GM18508 (cell line): ENCODE measurements around the gene PGA4.
"Not testable (repeated sequence)": the region's sequence is repeated elsewhere in the genome, so short reads cannot be mapped to it uniquely, and the experiment has no call there.

ENCODE experiments used
- ATAC-seq: cut with Tn5 transposase; IDR thresholded peaks from one replicate; pipeline ENCODE4 v1.9.1; 2021; ENCODE audit warnings: moderate number of reproducible peaks; ENCODE audit not compliant: insufficient read depth, unreplicated experiment

The PGA4 gene

DNA sequence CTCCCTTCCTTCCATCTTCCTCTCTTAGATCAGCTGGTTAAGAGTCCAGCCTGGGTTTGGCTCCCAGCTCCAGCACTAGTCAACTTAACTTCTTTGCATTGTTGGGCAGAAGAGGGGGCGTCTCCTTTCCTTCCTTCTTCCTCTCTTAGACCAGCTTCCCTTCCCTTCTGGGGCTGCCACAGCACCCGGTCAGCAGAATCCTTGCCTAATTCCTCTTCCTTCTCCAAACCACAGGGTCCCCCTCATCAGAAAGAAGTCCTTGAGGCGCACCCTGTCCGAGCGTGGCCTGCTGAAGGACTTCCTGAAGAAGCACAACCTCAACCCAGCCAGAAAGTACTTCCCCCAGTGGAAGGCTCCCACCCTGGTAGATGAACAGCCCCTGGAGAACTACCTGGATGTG, 18.3 kb upstream of the PGA4 start:
- not testable (repeated sequence) for ATAC-seq

DNA sequence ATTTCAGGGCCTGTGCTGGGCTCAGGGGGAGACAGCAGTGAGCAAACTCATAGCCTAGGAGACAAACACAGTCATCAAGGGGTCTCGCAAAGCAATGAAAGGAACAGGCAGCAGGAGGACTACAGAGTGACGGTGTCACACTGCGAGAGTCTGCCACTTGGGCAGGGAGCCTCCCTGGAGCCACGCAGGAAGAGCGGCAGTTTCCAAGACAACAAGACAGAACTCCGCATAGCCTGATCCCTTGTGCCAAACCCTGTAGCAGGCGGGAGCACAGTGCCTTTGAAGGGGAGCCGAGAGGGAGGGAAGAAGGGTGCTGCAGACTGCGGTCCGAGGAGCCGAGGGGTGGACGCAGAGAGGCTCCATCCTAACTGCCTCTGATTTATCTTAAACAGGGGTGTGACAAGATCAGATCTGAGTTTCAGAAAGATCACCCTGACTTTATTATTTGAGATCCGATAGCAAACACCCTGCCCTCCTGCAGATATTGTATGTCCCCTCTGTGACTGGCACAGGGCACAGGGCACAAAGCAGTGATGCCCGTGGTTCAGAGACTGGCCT, 17.6 kb upstream of the PGA4 start:
- not testable (repeated sequence) for ATAC-seq

DNA sequence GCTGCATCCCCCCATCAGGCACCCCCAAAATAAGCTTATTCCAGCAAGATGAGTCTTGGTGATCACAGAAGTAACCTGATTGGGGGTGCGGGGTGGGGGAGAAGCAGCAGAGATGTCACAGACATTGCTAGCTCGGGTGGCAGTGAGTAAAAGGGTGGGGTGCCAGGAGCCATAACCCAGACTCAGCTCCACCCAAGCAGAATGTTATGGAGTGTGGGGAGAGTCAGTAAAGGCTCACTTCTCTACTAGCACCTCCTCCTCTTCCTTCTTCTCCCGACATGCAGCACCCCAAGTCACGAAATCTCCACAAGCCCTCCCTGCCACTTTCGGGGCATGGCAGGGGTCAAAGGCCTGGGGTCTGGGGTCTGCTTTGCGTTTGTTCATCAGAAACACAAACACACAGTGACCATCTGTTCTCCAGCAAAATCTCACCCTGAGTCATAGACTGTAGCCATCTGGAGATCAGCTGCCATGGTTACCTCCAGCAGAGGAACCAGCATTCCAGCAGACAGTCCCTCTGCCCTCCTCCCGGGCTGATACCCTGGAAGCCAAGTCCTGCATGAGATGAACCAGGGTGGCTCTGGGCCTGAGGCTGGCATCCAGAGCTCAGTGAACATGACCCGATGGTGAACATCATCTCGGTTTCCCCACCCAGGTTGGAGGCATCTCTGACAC, 14.4 kb upstream of the PGA4 start:
- ATAC-seq: not testable (repeated sequence)

DNA sequence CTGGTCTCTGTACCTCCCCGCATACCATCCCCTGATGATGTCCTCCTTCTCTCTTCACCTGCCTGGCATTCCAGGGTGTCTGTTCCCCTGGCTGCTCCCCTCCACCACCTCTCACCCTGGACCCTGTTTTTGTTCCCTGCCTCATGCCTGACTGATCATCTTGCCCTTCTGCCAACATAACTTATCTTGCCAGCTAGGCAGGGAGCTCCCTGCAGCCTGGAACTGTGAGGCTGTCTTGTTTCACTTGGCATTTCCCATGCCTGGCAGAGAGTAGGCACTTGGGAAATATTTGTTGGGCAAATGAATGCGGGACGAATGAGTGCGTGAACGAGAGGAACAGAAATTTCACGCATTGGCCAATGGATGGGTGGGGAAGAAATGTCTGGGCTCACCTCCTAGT, 11.5 kb upstream of the PGA4 start:
- ATAC-seq: not testable (repeated sequence)

DNA sequence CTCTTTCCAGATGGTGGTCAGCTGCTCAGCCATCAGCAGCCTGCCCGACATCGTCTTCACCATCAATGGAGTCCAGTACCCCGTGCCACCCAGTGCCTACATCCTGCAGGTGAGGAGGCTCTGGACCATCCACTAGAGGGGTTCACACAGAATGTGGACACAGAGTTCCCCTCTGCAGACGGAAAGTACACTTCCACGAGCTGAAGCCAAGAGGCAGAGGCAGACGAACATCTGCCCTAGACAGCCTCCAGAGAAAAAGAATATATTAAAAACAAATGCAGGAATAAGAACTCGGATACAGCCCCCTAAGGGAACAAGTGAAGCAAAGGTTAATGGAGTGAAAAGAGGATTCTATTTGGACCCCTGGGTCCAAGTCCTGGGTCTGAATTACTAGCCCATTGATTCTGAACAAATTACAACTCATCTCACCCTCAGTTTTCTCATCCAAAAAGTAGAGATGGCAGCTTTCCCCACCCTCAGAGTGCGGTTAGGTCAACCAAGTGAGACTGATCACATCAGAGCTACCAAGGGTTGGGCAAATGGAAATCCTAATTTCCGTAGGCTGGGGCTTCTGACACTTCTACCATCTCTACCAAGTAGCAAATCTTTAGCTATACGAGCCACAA, 10.7 kb upstream of the PGA4 start:
- not testable (repeated sequence) for ATAC-seq

DNA sequence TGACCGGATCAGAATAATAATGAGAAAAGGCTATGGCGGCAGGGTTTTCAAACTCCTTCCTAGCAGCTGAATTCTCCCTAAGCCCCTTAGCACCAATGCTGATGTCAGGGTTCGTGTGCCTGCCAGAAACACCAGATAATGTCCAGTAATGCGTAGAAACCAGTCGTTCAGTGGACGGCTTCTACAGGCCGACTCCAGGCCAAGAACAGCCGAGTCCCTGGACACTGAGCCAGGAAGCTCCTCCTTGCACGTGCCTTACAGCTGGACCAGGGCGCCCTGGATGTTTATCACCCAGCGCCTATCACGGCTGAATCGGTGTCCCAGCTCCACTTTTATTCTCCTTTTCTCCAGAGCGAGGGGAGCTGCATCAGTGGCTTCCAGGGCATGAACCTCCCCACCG, 9.9 kb upstream of the PGA4 start:
- not testable (repeated sequence) for ATAC-seq

DNA sequence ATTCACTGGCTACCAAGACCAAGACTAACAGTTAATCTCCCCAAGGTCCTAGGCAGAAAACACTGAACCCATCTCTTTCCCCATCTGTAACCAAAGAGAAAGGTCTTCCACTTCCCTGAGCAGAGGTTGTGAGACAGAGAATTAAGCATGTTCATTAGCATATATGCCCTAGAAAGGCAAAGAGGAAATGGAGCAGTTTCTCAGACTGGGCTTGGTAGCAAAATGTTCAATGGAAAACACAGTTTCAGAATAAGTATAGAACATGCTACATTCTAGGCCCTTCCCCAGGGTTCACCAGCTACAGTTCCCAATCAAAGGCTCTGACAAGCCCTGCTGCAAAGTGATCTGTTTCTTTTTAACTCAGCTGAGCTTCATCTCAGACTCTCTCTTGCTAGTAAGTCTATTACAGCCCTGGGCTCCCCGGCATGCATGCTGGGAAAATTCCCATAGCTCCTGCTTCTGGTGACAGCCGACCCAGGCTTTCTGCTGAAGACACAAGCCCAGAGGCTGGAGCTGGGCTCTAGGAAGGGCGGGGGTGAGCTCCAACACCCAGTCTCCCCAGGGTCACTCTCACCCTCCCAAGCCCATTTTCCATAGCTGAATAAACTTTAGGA, 8.3 kb upstream of the PGA4 start:
- ATAC-seq: not testable (repeated sequence)

DNA sequence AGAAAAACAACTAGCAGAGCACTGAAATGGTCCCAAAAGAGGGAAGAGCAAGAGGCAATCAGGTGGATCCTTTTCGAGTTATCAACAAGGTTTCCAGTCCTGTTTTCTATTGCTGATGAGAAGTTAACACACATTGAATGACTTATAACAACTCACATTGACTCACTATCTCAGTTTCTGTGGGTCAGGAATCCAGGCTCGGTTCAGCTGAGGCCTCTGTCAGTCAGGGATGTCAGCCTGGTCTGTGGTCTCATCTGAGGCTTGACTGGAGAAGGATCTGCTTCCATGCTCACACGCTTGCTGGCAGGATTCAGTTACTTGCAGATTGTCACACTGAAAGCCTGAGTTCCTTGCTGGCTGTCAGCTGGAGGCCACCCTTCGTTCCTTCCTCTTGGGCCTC, 3.8 kb upstream of the PGA4 start:
- not testable (repeated sequence) for ATAC-seq

DNA sequence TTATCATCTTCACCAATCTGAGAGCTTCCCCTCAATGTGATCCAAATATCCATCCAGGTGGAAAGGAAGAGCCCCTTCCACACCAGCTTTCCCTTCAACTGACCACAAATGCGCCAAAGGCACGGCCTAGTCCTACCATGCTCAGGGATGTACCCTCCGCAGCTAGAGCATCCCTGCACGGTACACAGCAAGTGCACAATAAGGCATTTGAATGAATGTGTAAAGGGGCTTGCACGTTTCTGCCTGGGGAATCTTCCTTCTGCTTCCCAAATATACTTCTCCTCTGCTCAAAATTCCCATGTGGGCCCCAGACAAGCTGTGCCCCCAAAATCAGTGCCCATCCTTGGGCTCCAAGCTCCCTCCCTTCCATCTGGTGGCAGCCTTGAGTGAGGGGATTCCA, 3.1 kb upstream of the PGA4 start:
- not testable (repeated sequence) for ATAC-seq

DNA sequence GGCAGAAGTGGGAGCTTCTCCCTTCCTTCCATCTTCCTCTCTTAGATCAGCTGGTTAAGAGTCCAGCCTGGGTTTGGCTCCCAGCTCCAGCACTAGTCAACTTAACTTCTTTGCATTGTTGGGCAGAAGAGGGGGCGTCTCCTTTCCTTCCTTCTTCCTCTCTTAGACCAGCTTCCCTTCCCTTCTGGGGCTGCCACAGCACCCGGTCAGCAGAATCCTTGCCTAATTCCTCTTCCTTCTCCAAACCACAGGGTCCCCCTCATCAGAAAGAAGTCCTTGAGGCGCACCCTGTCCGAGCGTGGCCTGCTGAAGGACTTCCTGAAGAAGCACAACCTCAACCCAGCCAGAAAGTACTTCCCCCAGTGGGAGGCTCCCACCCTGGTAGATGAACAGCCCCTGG, 545 bp downstream of the PGA4 start:
- not testable (repeated sequence) for ATAC-seq

DNA sequence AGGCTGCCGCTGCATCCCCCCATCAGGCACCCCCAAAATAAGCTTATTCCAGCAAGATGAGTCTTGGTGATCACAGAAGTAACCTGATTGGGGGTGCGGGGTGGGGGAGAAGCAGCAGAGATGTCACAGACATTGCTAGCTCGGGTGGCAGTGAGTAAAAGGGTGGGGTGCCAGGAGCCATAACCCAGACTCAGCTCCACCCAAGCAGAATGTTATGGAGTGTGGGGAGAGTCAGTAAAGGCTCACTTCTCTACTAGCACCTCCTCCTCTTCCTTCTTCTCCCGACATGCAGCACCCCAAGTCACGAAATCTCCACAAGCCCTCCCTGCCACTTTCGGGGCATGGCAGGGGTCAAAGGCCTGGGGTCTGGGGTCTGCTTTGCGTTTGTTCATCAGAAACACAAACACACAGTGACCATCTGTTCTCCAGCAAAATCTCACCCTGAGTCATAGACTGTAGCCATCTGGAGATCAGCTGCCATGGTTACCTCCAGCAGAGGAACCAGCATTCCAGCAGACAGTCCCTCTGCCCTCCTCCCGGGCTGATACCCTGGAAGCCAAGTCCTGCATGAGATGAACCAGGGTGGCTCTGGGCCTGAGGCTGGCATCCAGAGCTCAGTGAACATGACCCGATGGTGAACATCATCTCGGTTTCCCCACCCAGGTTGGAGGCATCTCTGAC, 4.5 kb downstream of the PGA4 start:
- not testable (repeated sequence) for ATAC-seq

DNA sequence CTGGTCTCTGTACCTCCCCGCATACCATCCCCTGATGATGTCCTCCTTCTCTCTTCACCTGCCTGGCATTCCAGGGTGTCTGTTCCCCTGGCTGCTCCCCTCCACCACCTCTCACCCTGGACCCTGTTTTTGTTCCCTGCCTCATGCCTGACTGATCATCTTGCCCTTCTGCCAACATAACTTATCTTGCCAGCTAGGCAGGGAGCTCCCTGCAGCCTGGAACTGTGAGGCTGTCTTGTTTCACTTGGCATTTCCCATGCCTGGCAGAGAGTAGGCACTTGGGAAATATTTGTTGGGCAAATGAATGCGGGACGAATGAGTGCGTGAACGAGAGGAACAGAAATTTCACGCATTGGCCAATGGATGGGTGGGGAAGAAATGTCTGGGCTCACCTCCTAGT, 7.3 kb downstream of the PGA4 start:
- ATAC-seq: not testable (repeated sequence)

DNA sequence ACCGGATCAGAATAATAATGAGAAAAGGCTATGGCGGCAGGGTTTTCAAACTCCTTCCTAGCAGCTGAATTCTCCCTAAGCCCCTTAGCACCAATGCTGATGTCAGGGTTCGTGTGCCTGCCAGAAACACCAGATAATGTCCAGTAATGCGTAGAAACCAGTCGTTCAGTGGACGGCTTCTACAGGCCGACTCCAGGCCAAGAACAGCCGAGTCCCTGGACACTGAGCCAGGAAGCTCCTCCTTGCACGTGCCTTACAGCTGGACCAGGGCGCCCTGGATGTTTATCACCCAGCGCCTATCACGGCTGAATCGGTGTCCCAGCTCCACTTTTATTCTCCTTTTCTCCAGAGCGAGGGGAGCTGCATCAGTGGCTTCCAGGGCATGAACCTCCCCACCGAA, 8.9 kb downstream of the PGA4 start:
- not testable (repeated sequence) for ATAC-seq

DNA sequence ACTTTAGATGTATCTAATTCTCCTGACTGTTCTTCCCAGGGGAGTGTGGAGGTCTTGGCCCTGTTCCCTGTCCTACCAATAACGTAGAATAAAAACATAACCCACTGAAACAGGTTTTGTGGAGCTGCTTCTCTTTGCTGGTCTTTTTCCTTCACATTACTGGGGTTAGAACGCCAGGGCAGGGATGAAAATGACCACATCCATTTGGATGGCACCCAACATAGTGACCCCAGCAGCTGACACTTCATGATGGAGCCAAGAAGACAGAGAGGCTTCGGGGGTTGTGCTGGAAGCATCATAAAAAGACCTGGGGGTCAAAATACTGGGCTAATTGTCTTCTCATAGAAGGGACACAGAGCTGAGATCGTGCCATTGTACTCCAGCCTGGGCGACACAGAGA, 9.4 kb downstream of the PGA4 start:
- ATAC-seq: not testable (repeated sequence)

DNA sequence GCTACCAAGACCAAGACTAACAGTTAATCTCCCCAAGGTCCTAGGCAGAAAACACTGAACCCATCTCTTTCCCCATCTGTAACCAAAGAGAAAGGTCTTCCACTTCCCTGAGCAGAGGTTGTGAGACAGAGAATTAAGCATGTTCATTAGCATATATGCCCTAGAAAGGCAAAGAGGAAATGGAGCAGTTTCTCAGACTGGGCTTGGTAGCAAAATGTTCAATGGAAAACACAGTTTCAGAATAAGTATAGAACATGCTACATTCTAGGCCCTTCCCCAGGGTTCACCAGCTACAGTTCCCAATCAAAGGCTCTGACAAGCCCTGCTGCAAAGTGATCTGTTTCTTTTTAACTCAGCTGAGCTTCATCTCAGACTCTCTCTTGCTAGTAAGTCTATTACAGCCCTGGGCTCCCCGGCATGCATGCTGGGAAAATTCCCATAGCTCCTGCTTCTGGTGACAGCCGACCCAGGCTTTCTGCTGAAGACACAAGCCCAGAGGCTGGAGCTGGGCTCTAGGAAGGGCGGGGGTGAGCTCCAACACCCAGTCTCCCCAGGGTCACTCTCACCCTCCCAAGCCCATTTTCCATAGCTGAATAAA, 10.5 kb downstream of the PGA4 start:
- ATAC-seq: not testable (repeated sequence)

DNA sequence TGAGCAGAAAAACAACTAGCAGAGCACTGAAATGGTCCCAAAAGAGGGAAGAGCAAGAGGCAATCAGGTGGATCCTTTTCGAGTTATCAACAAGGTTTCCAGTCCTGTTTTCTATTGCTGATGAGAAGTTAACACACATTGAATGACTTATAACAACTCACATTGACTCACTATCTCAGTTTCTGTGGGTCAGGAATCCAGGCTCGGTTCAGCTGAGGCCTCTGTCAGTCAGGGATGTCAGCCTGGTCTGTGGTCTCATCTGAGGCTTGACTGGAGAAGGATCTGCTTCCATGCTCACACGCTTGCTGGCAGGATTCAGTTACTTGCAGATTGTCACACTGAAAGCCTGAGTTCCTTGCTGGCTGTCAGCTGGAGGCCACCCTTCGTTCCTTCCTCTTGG, 15.0 kb downstream of the PGA4 start:
- not testable (repeated sequence) for ATAC-seq

DNA sequence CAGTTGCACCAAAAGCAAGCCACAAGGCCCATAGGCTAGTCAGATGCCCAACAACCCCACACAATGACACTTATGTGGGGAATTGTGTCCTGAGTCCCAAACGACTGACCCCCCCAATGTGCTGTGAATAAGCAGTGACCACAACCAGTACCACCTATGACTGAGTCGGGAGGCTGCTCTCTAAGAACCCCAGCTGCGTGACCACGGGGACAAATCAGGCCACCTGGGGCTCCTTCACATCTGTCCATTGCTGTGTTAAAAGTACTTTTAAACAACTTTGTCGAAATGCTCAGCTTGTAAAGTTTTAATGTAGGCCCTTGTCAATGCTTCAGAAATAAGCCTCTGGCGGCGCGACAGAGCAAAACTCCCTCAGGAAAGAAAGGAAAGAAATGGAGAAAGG, 18.1 kb downstream of the PGA4 start:
- not testable (repeated sequence) for ATAC-seq

DNA sequence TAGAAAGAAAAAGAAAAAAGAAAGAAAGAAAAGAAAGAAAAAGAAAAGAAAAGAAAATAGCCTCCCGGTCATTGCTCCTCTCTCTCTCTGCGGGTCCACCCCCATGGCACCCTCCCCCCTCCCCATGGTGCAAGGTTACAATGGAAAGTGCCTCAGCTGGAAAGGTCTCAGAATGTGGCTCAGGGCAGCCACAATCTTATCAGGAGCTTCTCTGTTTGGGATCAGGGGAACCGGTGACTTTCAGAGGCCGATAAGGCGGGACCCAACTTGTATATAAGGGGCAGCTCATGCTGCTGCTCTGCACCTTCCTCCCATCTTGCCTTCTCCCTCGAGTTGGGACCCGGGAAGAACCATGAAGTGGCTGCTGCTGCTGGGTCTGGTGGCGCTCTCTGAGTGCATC, 18.7 kb downstream of the PGA4 start, which contains the start of gene PGA5:
Gene PGA5, plus strand, starts transcription at position 301 of the 400 bp plus-strand sequence. Its CDS starts 52 bp downstream, at position 353.
- ATAC-seq: not testable (repeated sequence)

DNA sequence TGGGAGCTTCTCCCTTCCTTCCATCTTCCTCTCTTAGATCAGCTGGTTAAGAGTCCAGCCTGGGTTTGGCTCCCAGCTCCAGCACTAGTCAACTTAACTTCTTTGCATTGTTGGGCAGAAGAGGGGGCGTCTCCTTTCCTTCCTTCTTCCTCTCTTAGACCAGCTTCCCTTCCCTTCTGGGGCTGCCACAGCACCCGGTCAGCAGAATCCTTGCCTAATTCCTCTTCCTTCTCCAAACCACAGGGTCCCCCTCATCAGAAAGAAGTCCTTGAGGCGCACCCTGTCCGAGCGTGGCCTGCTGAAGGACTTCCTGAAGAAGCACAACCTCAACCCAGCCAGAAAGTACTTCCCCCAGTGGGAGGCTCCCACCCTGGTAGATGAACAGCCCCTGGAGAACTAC, 19.4 kb downstream of the PGA4 start:
- ATAC-seq: not testable (repeated sequence)

DNA sequence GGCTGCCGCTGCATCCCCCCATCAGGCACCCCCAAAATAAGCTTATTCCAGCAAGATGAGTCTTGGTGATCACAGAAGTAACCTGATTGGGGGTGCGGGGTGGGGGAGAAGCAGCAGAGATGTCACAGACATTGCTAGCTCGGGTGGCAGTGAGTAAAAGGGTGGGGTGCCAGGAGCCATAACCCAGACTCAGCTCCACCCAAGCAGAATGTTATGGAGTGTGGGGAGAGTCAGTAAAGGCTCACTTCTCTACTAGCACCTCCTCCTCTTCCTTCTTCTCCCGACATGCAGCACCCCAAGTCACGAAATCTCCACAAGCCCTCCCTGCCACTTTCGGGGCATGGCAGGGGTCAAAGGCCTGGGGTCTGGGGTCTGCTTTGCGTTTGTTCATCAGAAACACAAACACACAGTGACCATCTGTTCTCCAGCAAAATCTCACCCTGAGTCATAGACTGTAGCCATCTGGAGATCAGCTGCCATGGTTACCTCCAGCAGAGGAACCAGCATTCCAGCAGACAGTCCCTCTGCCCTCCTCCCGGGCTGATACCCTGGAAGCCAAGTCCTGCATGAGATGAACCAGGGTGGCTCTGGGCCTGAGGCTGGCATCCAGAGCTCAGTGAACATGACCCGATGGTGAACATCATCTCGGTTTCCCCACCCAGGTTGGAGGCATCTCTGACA, 23.3 kb downstream of the PGA4 start:
- not testable (repeated sequence) for ATAC-seq
